IMR-90 (cell line): ENCODE data around the gene GPR142. TPM values are rescaled to one million over a fixed set of nuclear protein-coding genes. Genes with fewer than 3 reads are reported as not detected.

Experiments used
- ATAC-seq: fragments of 200-7000 bp; cut with Tn5 transposase; 2 replicates; pipeline ENCODE4 v1.9.1; 2020; ENCODE audit warnings: low read depth, mild to moderate bottlenecking, moderate library complexity
- BruUV-seq: library from RNA; stranded (reverse); fragments of 400-500 nt; replicated peaks from 2 replicates; lab custom pipeline; 2021; lab: Mats Ljungman, UMichigan
- CTCF ChIA-PET: fragments of 300-600 bp; formaldehyde crosslinking; extraction: SDS; loops from one replicate; lab custom pipeline; 2021; ENCODE audit warnings: antibody characterized with exemption; lab: Yijun Ruan, JAX
- POLR2A ChIA-PET: fragments of 300-600 bp; sonication (Branson Sonifier 250); formaldehyde crosslinking; loops from one replicate; lab custom pipeline; 2022; ENCODE audit warnings: antibody characterized with exemption; ENCODE audit not compliant: unreplicated experiment; lab: Charles Lee
- DNase-seq: peaks from one replicate; pipeline ENCODE4 v3.0.0; 2013
- H2AFZ ChIP-seq: replicated peaks from 2 replicates; pipeline ENCODE3; 2013; ENCODE audit warnings: low read length, mild to moderate bottlenecking; ENCODE audit not compliant: poor library complexity
- H2AK5ac ChIP-seq: 2 replicates; pipeline ENCODE4 v1.6.1; 2013; ENCODE audit warnings: low read depth, low read length, inconsistent platforms
- H2AK9ac ChIP-seq: replicated peaks from 2 replicates; pipeline ENCODE3; 2013; ENCODE audit warnings: mild to moderate bottlenecking, low read depth, low read length, moderate library complexity; ENCODE audit not compliant: poor library complexity
- H2BK120ac ChIP-seq: 2 replicates; pipeline ENCODE4 v1.6.1; 2013; ENCODE audit warnings: low read depth, low read length, inconsistent platforms
- H2BK15ac ChIP-seq: 3 replicates; pipeline ENCODE4 v1.6.1; 2013; ENCODE audit warnings: low read depth, low read length, inconsistent platforms
- H2BK20ac ChIP-seq: 2 replicates; pipeline ENCODE4 v1.6.1; 2013; ENCODE audit warnings: low read depth, mild to moderate bottlenecking, inconsistent platforms, low read length, moderate library complexity
- H2BK5ac ChIP-seq: 2 replicates; pipeline ENCODE4 v1.6.1; 2013; ENCODE audit warnings: mild to moderate bottlenecking, low read depth, low read length, inconsistent platforms; ENCODE audit not compliant: poor library complexity, severe bottlenecking
- H3K14ac ChIP-seq: replicated peaks from 2 replicates; pipeline ENCODE4 v1.6.1; 2013; ENCODE audit warnings: low read depth, low read length, inconsistent platforms
- H3K18ac ChIP-seq: 2 replicates; pipeline ENCODE4 v1.6.1; 2013; ENCODE audit warnings: low read depth, low read length, control low read depth
- H3K23ac ChIP-seq: 2 replicates; pipeline ENCODE4 v1.6.1; 2013; ENCODE audit warnings: low read depth, low read length, inconsistent platforms
- H3K27ac ChIP-seq: 2 replicates; pipeline ENCODE4 v1.5.1; 2013; ENCODE audit warnings: mild to moderate bottlenecking, control low read depth, low read length; ENCODE audit not compliant: insufficient read depth
- H3K27me3 ChIP-seq: 2 replicates; pipeline ENCODE4 v1.6.1; 2013; ENCODE audit warnings: low read length; ENCODE audit not compliant: control insufficient read depth, insufficient read depth
- H3K36me3 ChIP-seq: 2 replicates; pipeline ENCODE4 v1.6.1; 2013; ENCODE audit warnings: low read length, mixed read lengths; ENCODE audit not compliant: control insufficient read depth, insufficient read depth
- H3K4ac ChIP-seq: 2 replicates; pipeline ENCODE4 v1.6.1; 2013; ENCODE audit warnings: low read depth, low read length, inconsistent platforms
- H3K4me1 ChIP-seq: 2 replicates; pipeline ENCODE4 v1.6.1; 2013; ENCODE audit warnings: low read length, mixed read lengths; ENCODE audit not compliant: control insufficient read depth, insufficient read depth
- H3K4me2 ChIP-seq: 2 replicates; pipeline ENCODE4 v1.6.1; 2013; ENCODE audit warnings: low read depth, mild to moderate bottlenecking, control low read depth, low read length, moderate library complexity
- H3K4me3 ChIP-seq: 2 replicates; pipeline ENCODE4 v1.5.1; 2013; ENCODE audit warnings: low read depth, mild to moderate bottlenecking, control low read depth, low read length, moderate library complexity; ENCODE audit not compliant: insufficient read depth
- H3K56ac ChIP-seq: 2 replicates; pipeline ENCODE4 v1.6.1; 2013; ENCODE audit warnings: low read length, inconsistent platforms; ENCODE audit not compliant: insufficient read depth; ENCODE audit errors: extremely low read depth
- H3K79me1 ChIP-seq, 2 experiments: 2 replicates each; pipeline ENCODE4 v1.6.1; 2013; ENCODE audit warnings: low read length in 2 of 2, inconsistent platforms in 1 of 2, low read depth in 1 of 2
- H3K9ac ChIP-seq: 2 replicates; pipeline ENCODE4 v1.6.1; 2013; ENCODE audit warnings: low read depth, low read length, control low read depth
- H3K9me1 ChIP-seq: 2 replicates; pipeline ENCODE4 v1.6.1; 2013; ENCODE audit warnings: low read length, inconsistent platforms; ENCODE audit not compliant: insufficient read depth
- H3K9me3 ChIP-seq: 2 replicates; pipeline ENCODE4 v1.6.1; 2013; ENCODE audit warnings: low read length; ENCODE audit not compliant: control insufficient read depth, insufficient read depth
- H4K20me1 ChIP-seq: 2 replicates; pipeline ENCODE4 v1.6.1; 2013; ENCODE audit warnings: low read length, inconsistent platforms; ENCODE audit not compliant: insufficient read depth
- H4K5ac ChIP-seq: 2 replicates; pipeline ENCODE4 v1.6.1; 2013; ENCODE audit warnings: mild to moderate bottlenecking, low read depth, low read length, control low read depth
- H4K8ac ChIP-seq, 2 experiments: 2 replicates each; pipeline ENCODE4 v1.6.1; 2013; ENCODE audit warnings: low read depth in 2 of 2, low read length in 2 of 2, control low read depth in 1 of 2, inconsistent platforms in 1 of 2
- H4K91ac ChIP-seq: 2 replicates; pipeline ENCODE4 v1.6.1; 2013; ENCODE audit warnings: low read depth, low read length, inconsistent platforms; ENCODE audit not compliant: insufficient read depth
- BHLHE40 ChIP-seq: fragments of 150-350 bp; IDR thresholded peaks from 2 replicates; pipeline ENCODE4 v1.6.1; 2016; ENCODE audit warnings: mild to moderate bottlenecking, low read depth, low read length
- CEBPB ChIP-seq: IDR thresholded peaks from 2 replicates; pipeline ENCODE4 v1.6.1; 2012; ENCODE audit warnings: low read depth, low read length, improper control_type of control experiment
- CHD1 ChIP-seq: IDR thresholded peaks from 2 replicates; pipeline ENCODE4 v1.6.1; 2012; ENCODE audit warnings: low read depth, low read length, improper control_type of control experiment
- FOS ChIP-seq: fragments of 150-350 bp; IDR thresholded peaks from 2 replicates; pipeline ENCODE4 v1.6.1; 2016; ENCODE audit warnings: low read depth, low read length
- MAFK ChIP-seq: IDR thresholded peaks from 2 replicates; pipeline ENCODE4 v1.6.1; 2012; ENCODE audit warnings: low read depth, low read length, improper control_type of control experiment
- MAZ ChIP-seq: IDR thresholded peaks from 2 replicates; pipeline ENCODE4 v1.6.1; 2012; ENCODE audit warnings: low read depth, mild to moderate bottlenecking, low read length, improper control_type of control experiment, moderate library complexity, borderline replicate concordance
- MXI1 ChIP-seq: IDR thresholded peaks from 2 replicates; pipeline ENCODE4 v1.6.1; 2012; ENCODE audit warnings: low read depth, mild to moderate bottlenecking, low read length, moderate library complexity, borderline replicate concordance
- NFE2L2 ChIP-seq: fragments of 150-350 bp; IDR thresholded peaks from 2 replicates; pipeline ENCODE4 v1.6.1; 2016; ENCODE audit warnings: low read depth, mild to moderate bottlenecking, low read length
- POLR2A ChIP-seq: IDR thresholded peaks from 2 replicates; pipeline ENCODE4 v1.6.1; 2012; ENCODE audit warnings: mild to moderate bottlenecking, low read depth, low read length
- RAD21 ChIP-seq: IDR thresholded peaks from 2 replicates; pipeline ENCODE4 v1.6.1; 2012; ENCODE audit warnings: low read length, improper control_type of control experiment
- RCOR1 ChIP-seq: IDR thresholded peaks from 2 replicates; pipeline ENCODE4 v1.6.1; 2012; ENCODE audit warnings: mild to moderate bottlenecking, low read length, improper control_type of control experiment; ENCODE audit not compliant: insufficient replicate concordance
- RFX5 ChIP-seq: IDR thresholded peaks from 2 replicates; pipeline ENCODE4 v1.8.0; 2012; ENCODE audit warnings: low read depth, mild to moderate bottlenecking, low read length, moderate library complexity
- SMC3 ChIP-seq: fragments of 150-350 bp; IDR thresholded peaks from 2 replicates; pipeline ENCODE4 v1.6.1; 2016; ENCODE audit warnings: low read depth, mild to moderate bottlenecking, antibody characterized with exemption, low read length, moderate library complexity
- WGBS, 2 experiments: methylation state at CpG; one replicate each; pipeline versions ENCODE4 v1.1.5 to v1.1.7; 2013; ENCODE audit warnings: missing lambda C conversion rate in 2 of 2; ENCODE audit not compliant: insufficient read length in 1 of 2; ENCODE audit errors: extremely low coverage in 2 of 2; 5-methylcytosine and 5-hydroxymethylcytosine counted together
- dilution Hi-C: fragments of 300-500 bp; cut with HindIII; formaldehyde crosslinking; loops from one replicate; pipeline ENCODE4 v1.14.3; 2018; ENCODE audit warnings: low sequenced_read_pairs; ENCODE audit not compliant: unreplicated experiment
- in situ Hi-C: fragments of 300-500 bp; cut with MboI; formaldehyde crosslinking; loops from 3 replicates; pipeline ENCODE4 v1.14.3; 2019; ENCODE audit warnings: low sequenced_read_pairs, inconsistent platforms, mixed read lengths
- intact Hi-C: fragments of 100-400 bp; cut with micrococcal nuclease; formaldehyde crosslinking; loops from 2 replicates; pipeline ENCODE4 v1.10.0; 2022
- polyA plus RNA-seq, 3 experiments: library from polyadenylated mRNA; depleted of rRNA; stranded (reverse); fragments of >200 nt; gene quantifications; 2 replicates each; pipeline ENCODE4 v1.2.3, GENCODE V29; 2012; ENCODE audit warnings: low replicate concordance in 1 of 3
- total RNA-seq: library from RNA; depleted of rRNA; stranded (reverse); fragments of >200 nt; gene quantifications from 2 replicates; pipeline ENCODE4 v1.2.3, GENCODE V29; 2012
- TF ChIP-seq, protein P1 (sequence below): fragments of 150-350 bp; IDR thresholded peaks from 2 replicates; pipeline ENCODE4 v1.6.1; 2016; ENCODE audit warnings: low read depth, mild to moderate bottlenecking, low read length, moderate library complexity, borderline replicate concordance
- TF ChIP-seq, protein P2 (sequence below): conservative IDR thresholded peaks from 2 replicates; pipeline ENCODE4 v1.5.1; 2012; ENCODE audit warnings: mild to moderate bottlenecking, low read depth, low read length, improper control_type of control experiment
- TF ChIP-seq, protein P3 (sequence below): fragments of 150-350 bp; IDR thresholded peaks from 2 replicates; pipeline ENCODE4 v1.6.1; 2017; ENCODE audit warnings: mild to moderate bottlenecking, antibody characterized with exemption, low read length, low read depth

Gene GPR142
- total and polyA plus RNA-seq, 2 of the 4 experiments (the other 2 are of a cell fraction), result not detected

DNA sequence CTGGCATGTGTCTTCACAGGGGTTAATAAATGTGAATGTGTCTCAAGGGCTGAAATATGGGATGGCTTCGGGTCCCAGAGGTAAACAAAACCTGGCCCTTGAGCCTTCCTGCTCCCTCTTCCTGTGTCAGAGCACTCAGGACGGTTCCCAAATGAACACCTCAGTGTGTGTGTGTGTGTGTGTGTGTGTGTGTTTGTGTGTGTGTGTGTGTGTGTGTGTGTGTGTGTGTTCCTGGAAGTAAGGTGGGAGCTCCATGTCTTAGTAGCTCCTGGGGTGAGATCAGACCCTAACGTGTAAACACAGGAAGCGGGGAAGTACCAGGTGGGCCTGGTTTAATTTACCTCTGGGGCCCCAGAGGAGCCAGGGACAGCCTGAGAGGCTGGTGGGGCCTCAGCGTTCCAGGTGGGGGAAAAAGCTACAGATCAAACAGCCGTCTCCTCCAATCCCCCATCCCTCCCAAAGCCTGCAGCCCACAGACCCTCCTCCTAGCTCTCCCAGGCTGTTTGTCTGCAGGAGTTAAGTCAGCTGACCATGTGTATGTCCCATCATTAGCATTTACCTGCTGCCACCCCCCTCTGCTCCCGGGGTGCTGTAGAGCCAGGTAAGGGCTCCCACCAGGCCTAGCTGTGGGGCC is 35.2 kb upstream of the GPR142 start:
- H3K4me3 ChIP-seq, result no peak overlapping the region
- H2BK15ac ChIP-seq, result no peak overlapping the region
- H3K23ac ChIP-seq, result no peak overlapping the region
- H3K27ac ChIP-seq, result no peak overlapping the region
- H2BK120ac ChIP-seq, result no peak overlapping the region
- no peak overlapping the region for H3K18ac ChIP-seq
- no peak overlapping the region for H3K9ac ChIP-seq
- ATAC-seq, result no peak
- no peak overlapping the region for H3K14ac ChIP-seq
- H4K5ac ChIP-seq, result no peak overlapping the region
- no peak overlapping the region for H3K4me2 ChIP-seq
- no peak overlapping the region for H4K8ac ChIP-seq
- H3K4ac ChIP-seq, result no peak overlapping the region
- no peaks in the 10 kb centered on the region for H3K9me1 ChIP-seq
- no peaks in the 10 kb centered on the region for H4K20me1 ChIP-seq
- H3K56ac ChIP-seq, result no peak overlapping the region
- ChIA-PET CTCF (no interaction called here), POLR2A (no interaction called here)
- dilution Hi-C loops (no loop called here), in situ Hi-C loops (no loop called here), intact Hi-C loops (no loop called here)
- no peaks in the 10 kb centered on the region for H3K4me1 ChIP-seq
- no peak for DNase-seq
- TF ChIP-seq BHLHE40 (no peak), CHD1 (no peak), MAFK (no peak), FOS (no peak), POLR2A (no peak), RCOR1 (no peak), RAD21 (no peak), MAZ (no peak), RFX5 (no peak), NFE2L2 (no peak), CEBPB (no peak), SMC3 (no peak), MXI1 (no peak)
- TF ChIP-seq, protein P1, sequence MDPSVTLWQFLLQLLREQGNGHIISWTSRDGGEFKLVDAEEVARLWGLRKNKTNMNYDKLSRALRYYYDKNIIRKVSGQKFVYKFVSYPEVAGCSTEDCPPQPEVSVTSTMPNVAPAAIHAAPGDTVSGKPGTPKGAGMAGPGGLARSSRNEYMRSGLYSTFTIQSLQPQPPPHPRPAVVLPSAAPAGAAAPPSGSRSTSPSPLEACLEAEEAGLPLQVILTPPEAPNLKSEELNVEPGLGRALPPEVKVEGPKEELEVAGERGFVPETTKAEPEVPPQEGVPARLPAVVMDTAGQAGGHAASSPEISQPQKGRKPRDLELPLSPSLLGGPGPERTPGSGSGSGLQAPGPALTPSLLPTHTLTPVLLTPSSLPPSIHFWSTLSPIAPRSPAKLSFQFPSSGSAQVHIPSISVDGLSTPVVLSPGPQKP, result no peak
- TF ChIP-seq, protein P2, sequence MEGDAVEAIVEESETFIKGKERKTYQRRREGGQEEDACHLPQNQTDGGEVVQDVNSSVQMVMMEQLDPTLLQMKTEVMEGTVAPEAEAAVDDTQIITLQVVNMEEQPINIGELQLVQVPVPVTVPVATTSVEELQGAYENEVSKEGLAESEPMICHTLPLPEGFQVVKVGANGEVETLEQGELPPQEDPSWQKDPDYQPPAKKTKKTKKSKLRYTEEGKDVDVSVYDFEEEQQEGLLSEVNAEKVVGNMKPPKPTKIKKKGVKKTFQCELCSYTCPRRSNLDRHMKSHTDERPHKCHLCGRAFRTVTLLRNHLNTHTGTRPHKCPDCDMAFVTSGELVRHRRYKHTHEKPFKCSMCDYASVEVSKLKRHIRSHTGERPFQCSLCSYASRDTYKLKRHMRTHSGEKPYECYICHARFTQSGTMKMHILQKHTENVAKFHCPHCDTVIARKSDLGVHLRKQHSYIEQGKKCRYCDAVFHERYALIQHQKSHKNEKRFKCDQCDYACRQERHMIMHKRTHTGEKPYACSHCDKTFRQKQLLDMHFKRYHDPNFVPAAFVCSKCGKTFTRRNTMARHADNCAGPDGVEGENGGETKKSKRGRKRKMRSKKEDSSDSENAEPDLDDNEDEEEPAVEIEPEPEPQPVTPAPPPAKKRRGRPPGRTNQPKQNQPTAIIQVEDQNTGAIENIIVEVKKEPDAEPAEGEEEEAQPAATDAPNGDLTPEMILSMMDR, result no peak
- TF ChIP-seq, protein P3, sequence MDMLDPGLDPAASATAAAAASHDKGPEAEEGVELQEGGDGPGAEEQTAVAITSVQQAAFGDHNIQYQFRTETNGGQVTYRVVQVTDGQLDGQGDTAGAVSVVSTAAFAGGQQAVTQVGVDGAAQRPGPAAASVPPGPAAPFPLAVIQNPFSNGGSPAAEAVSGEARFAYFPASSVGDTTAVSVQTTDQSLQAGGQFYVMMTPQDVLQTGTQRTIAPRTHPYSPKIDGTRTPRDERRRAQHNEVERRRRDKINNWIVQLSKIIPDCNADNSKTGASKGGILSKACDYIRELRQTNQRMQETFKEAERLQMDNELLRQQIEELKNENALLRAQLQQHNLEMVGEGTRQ, result no peak
- H2BK20ac ChIP-seq, result no peak overlapping the region
- no TSS peak for BruUV-seq
- H2BK5ac ChIP-seq, result no peak overlapping the region
- no peaks in the 10 kb centered on the region for H3K79me1 ChIP-seq
- no CpG with 5 or more reads among the region's 7 CpGs for WGBS, 2 experiments
- H3K9me3 ChIP-seq, result no peaks in the 10 kb centered on the region
- no peaks in the 10 kb centered on the region; the same call in 1 of the 2 replicates for H3K27me3 ChIP-seq
- H3K36me3 ChIP-seq, result no peaks in the 10 kb centered on the region
- H2AFZ ChIP-seq, result no peak overlapping the region
- H2AK5ac ChIP-seq, result no peak overlapping the region
- no peak overlapping the region for H2AK9ac ChIP-seq
- no peak overlapping the region for H4K91ac ChIP-seq
